ENCODE data around the gene NIPAL3. TPM values are rescaled to one million over a fixed set of nuclear protein-coding genes. Genes with fewer than 3 reads are reported as not detected.

Gene NIPAL3
- total RNA-seq = 17.1 TPM
- 9.2 TPM for polyA plus RNA-seq
- long read RNA-seq, donor 1 = 0 reads
- long read RNA-seq, donor 2, partial matches to known transcripts = 0 of 8 reads
- long read RNA-seq, donor 2, other reads (novel, unspliced or antisense) = 0 of 8 reads
- long read RNA-seq, donor 3, partial matches to known transcripts = 0 of 3 reads
- long read RNA-seq, donor 3, other reads (novel, unspliced or antisense) = 0 of 3 reads
- long read RNA-seq, donor 4, partial matches to known transcripts = 0 of 1 reads
- long read RNA-seq, donor 4, other reads (novel, unspliced or antisense) = 0 of 1 reads
- long read RNA-seq, donor 5, transcript NIPAL3-204 (12 exons, 1,711 nt) = major isoform, 6 of 17 reads
- long read RNA-seq, donor 5, partial matches to known transcripts = 10 of 17 reads
- long read RNA-seq, donor 5, other reads (novel, unspliced or antisense) = 0 of 17 reads
- long read RNA-seq, donor 6, partial matches to known transcripts = 0 of 4 reads
- long read RNA-seq, donor 6, other reads (novel, unspliced or antisense) = 0 of 4 reads
- long read RNA-seq, donor 7, partial matches to known transcripts = 5 of 8 reads
- long read RNA-seq, donor 7, other reads (novel, unspliced or antisense) = 0 of 8 reads
- long read RNA-seq, donor 8, partial matches to known transcripts = 0 of 2 reads
- long read RNA-seq, donor 8, other reads (novel, unspliced or antisense) = 0 of 2 reads
- long read RNA-seq, donor 9, partial matches to known transcripts = 0 of 2 reads
- long read RNA-seq, donor 9, other reads (novel, unspliced or antisense) = 0 of 2 reads
- long read RNA-seq, donor 10, partial matches to known transcripts = 0 of 4 reads
- long read RNA-seq, donor 10, other reads (novel, unspliced or antisense) = 0 of 4 reads

GRCh38 chr1:24415334-24415909 lies at the start of gene NIPAL3:
TSS of gene NIPAL3 (plus strand) at chr1:24415802. CDS start at chr1:24419548, 3,746 bp downstream.
- Histone ChIP-seq H3K4me3 (ENCODE audit: low read length in 2 of 2) (peak within 1 kb of the TSS; percentile 58 to 74), H3K36me3 (ENCODE audit: control insufficient read depth in 2 of 2, insufficient read depth in 2 of 2, low read length in 1 of 2) (peaks cover 7 to 10% of the 10 kb centered on the region in 2 donors), H3K27me3 (ENCODE audit: control insufficient read depth in 2 of 2, insufficient read depth in 1 of 2, low read length in 1 of 2) (no peaks in the 10 kb centered on the region), H3K9me3 (ENCODE audit: control insufficient read depth in 2 of 2, insufficient read depth in 1 of 2, low read length in 1 of 2) (no peaks in the 10 kb centered on the region), H3K27ac (ENCODE audit: low read depth in 1 of 2, low read length in 1 of 2) (peak within 1 kb of the TSS in 1 of 2 donors; percentile 66), H3K4me1 (ENCODE audit: control insufficient read depth in 2 of 2, insufficient read depth in 2 of 2, low read length in 2 of 2) (peaks cover 14 to 50% of the 10 kb centered on the region in 2 donors)
- WGBS = 3% methylated on average over 28 of the region's 28 CpGs
- DNase-seq (ENCODE audit: low read depth in 6 of 9, low spot score in 9 of 9) = peak; percentile 98 to 100 (median 99)

GRCh38 chr1:24366707-24367106 lies 48.9 kb upstream of the NIPAL3 start:
- Histone ChIP-seq H3K27ac (ENCODE audit: low read depth in 1 of 2, low read length in 1 of 2) (no peak overlapping the region), H3K4me1 (ENCODE audit: control insufficient read depth in 2 of 2, insufficient read depth in 2 of 2, low read length in 2 of 2) (peaks cover 0 to 8% of the 10 kb centered on the region in 2 donors), H3K27me3 (ENCODE audit: control insufficient read depth in 2 of 2, insufficient read depth in 1 of 2, low read length in 1 of 2) (no peaks in the 10 kb centered on the region), H3K36me3 (ENCODE audit: control insufficient read depth in 2 of 2, insufficient read depth in 2 of 2, low read length in 1 of 2) (no peaks in the 10 kb centered on the region), H3K4me3 (ENCODE audit: low read length in 2 of 2) (no peak overlapping the region), H3K9me3 (ENCODE audit: control insufficient read depth in 2 of 2, insufficient read depth in 1 of 2, low read length in 1 of 2) (no peaks in the 10 kb centered on the region)
- WGBS = 98% methylated on average over 9 of the region's 9 CpGs
- DNase-seq (ENCODE audit: low read depth in 6 of 9, low spot score in 9 of 9) = no peak

- DNase-seq (ENCODE audit: low read depth in 6 of 9, low spot score in 9 of 9) = no peak
- peaks cover 0 to 2% of the 10 kb centered on the region in 2 donors for H3K36me3 ChIP-seq (ENCODE audit: control insufficient read depth in 2 of 2, insufficient read depth in 2 of 2, low read length in 1 of 2)
- WGBS = 99% methylated on average over 4 of the region's 4 CpGs
- H3K27me3 ChIP-seq (ENCODE audit: control insufficient read depth in 2 of 2, insufficient read depth in 1 of 2, low read length in 1 of 2) = no peaks in the 10 kb centered on the region
- no peak overlapping the region for H3K4me3 ChIP-seq (ENCODE audit: low read length in 2 of 2)
- peaks cover 0 to 8% of the 10 kb centered on the region in 2 donors for H3K4me1 ChIP-seq (ENCODE audit: control insufficient read depth in 2 of 2, insufficient read depth in 2 of 2, low read length in 2 of 2)
- no peak overlapping the region for H3K27ac ChIP-seq (ENCODE audit: low read depth in 1 of 2, low read length in 1 of 2)
- H3K9me3 ChIP-seq (ENCODE audit: control insufficient read depth in 2 of 2, insufficient read depth in 1 of 2, low read length in 1 of 2) = no peaks in the 10 kb centered on the region
These were observed 46.4 kb upstream of the NIPAL3 start for GRCh38 chr1:24369199-24369598.

GRCh38 chr1:24369801-24370200 lies 45.8 kb upstream of the NIPAL3 start:
- Histone ChIP-seq H3K27ac (ENCODE audit: low read depth in 1 of 2, low read length in 1 of 2) (no peak overlapping the region), H3K36me3 (ENCODE audit: control insufficient read depth in 2 of 2, insufficient read depth in 2 of 2, low read length in 1 of 2) (peaks cover 0 to 2% of the 10 kb centered on the region in 2 donors), H3K9me3 (ENCODE audit: control insufficient read depth in 2 of 2, insufficient read depth in 1 of 2, low read length in 1 of 2) (no peaks in the 10 kb centered on the region), H3K27me3 (ENCODE audit: control insufficient read depth in 2 of 2, insufficient read depth in 1 of 2, low read length in 1 of 2) (no peaks in the 10 kb centered on the region), H3K4me1 (ENCODE audit: control insufficient read depth in 2 of 2, insufficient read depth in 2 of 2, low read length in 2 of 2) (peaks cover 0 to 7% of the 10 kb centered on the region in 2 donors), H3K4me3 (ENCODE audit: low read length in 2 of 2) (no peak overlapping the region)
- DNase-seq (ENCODE audit: low read depth in 6 of 9, low spot score in 9 of 9) = no peak
- WGBS = 97% methylated on average over 4 of the region's 4 CpGs

GRCh38 chr1:24373044-24373443 lies 42.6 kb upstream of the NIPAL3 start:
- Histone ChIP-seq H3K27me3 (ENCODE audit: control insufficient read depth in 2 of 2, insufficient read depth in 1 of 2, low read length in 1 of 2) (no peaks in the 10 kb centered on the region), H3K4me1 (ENCODE audit: control insufficient read depth in 2 of 2, insufficient read depth in 2 of 2, low read length in 2 of 2) (peaks cover 0 to 2% of the 10 kb centered on the region in 2 donors), H3K4me3 (ENCODE audit: low read length in 2 of 2) (no peak overlapping the region), H3K9me3 (ENCODE audit: control insufficient read depth in 2 of 2, insufficient read depth in 1 of 2, low read length in 1 of 2) (no peaks in the 10 kb centered on the region), H3K36me3 (ENCODE audit: control insufficient read depth in 2 of 2, insufficient read depth in 2 of 2, low read length in 1 of 2) (peaks cover 0 to 2% of the 10 kb centered on the region in 2 donors), H3K27ac (ENCODE audit: low read depth in 1 of 2, low read length in 1 of 2) (peak overlapping the region in 1 of 2 donors; percentile 36)
- no peak for DNase-seq (ENCODE audit: low read depth in 6 of 9, low spot score in 9 of 9)
- 87% methylated on average over 7 of the region's 7 CpGs for WGBS

- no peak overlapping the region for H3K4me3 ChIP-seq (ENCODE audit: low read length in 2 of 2)
- H3K4me1 ChIP-seq (ENCODE audit: control insufficient read depth in 2 of 2, insufficient read depth in 2 of 2, low read length in 2 of 2) = peaks cover 0 to 2% of the 10 kb centered on the region in 2 donors
- 95% methylated on average over 8 of the region's 8 CpGs for whole genome bisulfite sequencing
- H3K27me3 ChIP-seq (ENCODE audit: control insufficient read depth in 2 of 2, insufficient read depth in 1 of 2, low read length in 1 of 2) = no peaks in the 10 kb centered on the region
- DNase-seq (ENCODE audit: low read depth in 6 of 9, low spot score in 9 of 9) = no peak
- H3K36me3 ChIP-seq (ENCODE audit: control insufficient read depth in 2 of 2, insufficient read depth in 2 of 2, low read length in 1 of 2) = peaks cover 0 to 2% of the 10 kb centered on the region in 2 donors
- H3K9me3 ChIP-seq (ENCODE audit: control insufficient read depth in 2 of 2, insufficient read depth in 1 of 2, low read length in 1 of 2) = no peaks in the 10 kb centered on the region
- H3K27ac ChIP-seq (ENCODE audit: low read depth in 1 of 2, low read length in 1 of 2) = peak overlapping the region in 1 of 2 donors; percentile 0
These were observed 41.9 kb upstream of the NIPAL3 start for GRCh38 chr1:24373710-24374109.

- no peak for DNase-seq (ENCODE audit: low read depth in 6 of 9, low spot score in 9 of 9)
- Histone ChIP-seq H3K4me3 (ENCODE audit: low read length in 2 of 2) (no peak overlapping the region), H3K27ac (ENCODE audit: low read depth in 1 of 2, low read length in 1 of 2) (no peak overlapping the region), H3K9me3 (ENCODE audit: control insufficient read depth in 2 of 2, insufficient read depth in 1 of 2, low read length in 1 of 2) (no peaks in the 10 kb centered on the region), H3K27me3 (ENCODE audit: control insufficient read depth in 2 of 2, insufficient read depth in 1 of 2, low read length in 1 of 2) (no peaks in the 10 kb centered on the region), H3K4me1 (ENCODE audit: control insufficient read depth in 2 of 2, insufficient read depth in 2 of 2, low read length in 2 of 2) (peaks cover 0 to 5% of the 10 kb centered on the region in 2 donors), H3K36me3 (ENCODE audit: control insufficient read depth in 2 of 2, insufficient read depth in 2 of 2, low read length in 1 of 2) (peaks cover 0 to 2% of the 10 kb centered on the region in 2 donors)
- WGBS = 96% methylated on average over 13 of the region's 13 CpGs
These were observed 40.5 kb upstream of the NIPAL3 start for GRCh38 chr1:24374891-24375786.

GRCh38 chr1:24379733-24380315 lies 35.8 kb upstream of the NIPAL3 start:
- Histone ChIP-seq H3K9me3 (ENCODE audit: control insufficient read depth in 2 of 2, insufficient read depth in 1 of 2, low read length in 1 of 2) (no peaks in the 10 kb centered on the region), H3K4me1 (ENCODE audit: control insufficient read depth in 2 of 2, insufficient read depth in 2 of 2, low read length in 2 of 2) (peaks cover 0 to 7% of the 10 kb centered on the region in 2 donors), H3K27ac (ENCODE audit: low read depth in 1 of 2, low read length in 1 of 2) (peak overlapping the region in 1 of 2 donors; percentile 64), H3K4me3 (ENCODE audit: low read length in 2 of 2) (no peak overlapping the region), H3K27me3 (ENCODE audit: control insufficient read depth in 2 of 2, insufficient read depth in 1 of 2, low read length in 1 of 2) (no peaks in the 10 kb centered on the region), H3K36me3 (ENCODE audit: control insufficient read depth in 2 of 2, insufficient read depth in 2 of 2, low read length in 1 of 2) (no peaks in the 10 kb centered on the region)
- no peak for DNase-seq (ENCODE audit: low read depth in 6 of 9, low spot score in 9 of 9)
- 93% methylated on average over 8 of the region's 8 CpGs for WGBS

Measured in thymus (tissue), 14 donors.